IPS-20b (cell line): ENCODE measurements around the gene C1orf198.
"Not testable (repeated sequence)": the region's sequence is repeated elsewhere in the genome, so short reads cannot be mapped to it uniquely, and the experiment has no call there.

Experiments used
- H3K27ac ChIP-seq: one replicate; pipeline ENCODE4 v1.5.1; 2013; ENCODE audit warnings: low read length
- H3K27me3 ChIP-seq: 2 replicates; pipeline ENCODE4 v1.6.1; 2013; ENCODE audit warnings: mild to moderate bottlenecking, low read length, inconsistent platforms; ENCODE audit not compliant: insufficient read depth
- H3K36me3 ChIP-seq: 2 replicates; pipeline ENCODE4 v1.6.1; 2013; ENCODE audit warnings: low read depth, mild to moderate bottlenecking, inconsistent platforms, low read length, moderate library complexity; ENCODE audit not compliant: insufficient read depth
- H3K4me1 ChIP-seq: 2 replicates; pipeline ENCODE4 v1.6.1; 2013; ENCODE audit warnings: mild to moderate bottlenecking, control low read depth, inconsistent platforms, low read length, moderate library complexity; ENCODE audit not compliant: insufficient read depth
- H3K4me3 ChIP-seq: 2 replicates; pipeline ENCODE4 v1.5.1; 2013; ENCODE audit warnings: mild to moderate bottlenecking, low read length, inconsistent platforms
- H3K9ac ChIP-seq: 2 replicates; pipeline ENCODE4 v1.6.1; 2013; ENCODE audit warnings: low read depth, mild to moderate bottlenecking, inconsistent platforms, low read length, moderate library complexity
- H3K9me3 ChIP-seq: 2 replicates; pipeline ENCODE4 v1.6.1; 2013; ENCODE audit warnings: mild to moderate bottlenecking, low read depth, low read length, inconsistent platforms; ENCODE audit not compliant: insufficient read depth

C1orf198 gene

DNA sequence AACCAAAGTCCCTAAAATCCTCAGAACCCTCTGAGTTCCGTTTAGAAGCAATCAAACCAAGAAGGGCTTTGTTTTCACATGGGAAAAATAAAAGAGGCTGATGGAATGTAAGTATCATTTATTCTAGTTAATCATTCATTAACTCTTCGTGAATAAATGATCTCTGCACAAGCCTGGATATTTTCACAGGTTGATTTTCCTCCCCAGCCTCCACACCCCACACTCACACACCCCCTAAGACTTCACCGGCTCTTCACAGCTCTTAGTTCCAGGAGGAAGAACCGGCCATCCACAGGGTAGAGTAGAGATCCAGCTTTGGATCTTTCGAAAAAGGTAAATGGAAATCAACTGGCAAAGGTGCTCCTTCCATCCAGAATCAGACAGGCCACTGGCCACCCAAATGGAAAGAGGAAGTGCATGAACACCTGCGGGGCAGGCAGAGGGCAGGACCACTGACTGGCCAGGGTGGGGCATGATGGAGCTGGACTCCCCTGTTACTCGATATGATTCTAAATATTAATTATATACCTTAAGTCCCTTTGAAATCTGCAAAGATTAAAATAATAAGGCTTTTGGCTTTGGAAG is 10.0 kb downstream of the C1orf198 start:
- H3K9ac ChIP-seq: 0 out of 2 replicates have a peak overlapping the region, but pooled peaks have one; percentile 11
- H3K4me3 ChIP-seq: no peak overlapping the region
- H3K4me1 ChIP-seq: peaks cover 4% of the 10 kb centered on the region; the same call in 1 of the 2 replicates
- peaks cover 20% of the 10 kb centered on the region for H3K36me3 ChIP-seq
- no peaks in the 10 kb centered on the region for H3K27me3 ChIP-seq
- no peaks in the 10 kb centered on the region for H3K9me3 ChIP-seq
- H3K27ac ChIP-seq: no peak overlapping the region

DNA sequence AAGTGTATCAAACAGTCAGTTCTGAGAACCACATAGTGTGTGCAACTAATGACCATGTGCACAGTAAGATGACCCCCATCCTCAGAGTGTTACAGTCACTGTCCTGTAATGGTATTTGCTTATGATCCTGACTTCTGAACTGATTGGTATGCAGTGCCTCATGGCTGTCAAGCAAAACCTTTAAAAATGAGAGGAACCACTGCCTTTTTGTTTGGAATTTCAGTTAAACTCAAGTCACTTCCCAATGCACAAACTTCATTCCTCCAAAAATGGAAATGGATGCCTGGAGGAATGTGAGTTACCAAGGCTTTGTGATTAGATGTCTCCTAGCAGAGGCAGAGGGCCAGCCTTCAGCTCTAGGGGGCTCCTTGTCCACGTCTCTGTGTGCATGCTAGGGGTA is 10.5 kb downstream of the C1orf198 start:
- 0 out of 2 replicates have a peak overlapping the region, but pooled peaks have one; percentile 11 for H3K9ac ChIP-seq
- H3K4me3 ChIP-seq: no peak overlapping the region
- H3K4me1 ChIP-seq: peaks cover 4% of the 10 kb centered on the region; the same call in 1 of the 2 replicates
- H3K27me3 ChIP-seq: no peaks in the 10 kb centered on the region
- no peaks in the 10 kb centered on the region for H3K9me3 ChIP-seq
- no peak overlapping the region for H3K27ac ChIP-seq
- peaks cover 25% of the 10 kb centered on the region for H3K36me3 ChIP-seq

DNA sequence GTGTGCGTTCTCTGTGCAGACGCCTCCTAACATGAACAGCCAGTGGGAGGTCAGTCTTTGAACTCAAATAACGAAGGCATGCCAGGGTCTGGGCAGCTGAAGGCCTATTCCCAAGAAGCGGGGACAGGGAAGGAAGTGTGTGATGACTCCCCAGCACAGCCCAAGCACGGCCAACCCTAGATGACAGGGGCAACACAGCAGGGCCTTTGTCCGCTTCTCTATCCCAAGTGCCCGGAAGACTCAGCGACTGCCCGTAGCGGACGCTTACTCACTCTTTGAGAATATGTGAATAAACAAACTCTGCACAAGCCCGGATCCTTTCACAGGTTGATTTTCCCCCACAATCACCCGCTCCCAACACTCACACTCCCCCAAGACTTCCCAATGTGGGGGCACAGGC is 11.2 kb downstream of the C1orf198 start:
- Histone ChIP-seq H3K4me1 (peaks cover 4% of the 10 kb centered on the region), H3K9ac (no peak overlapping the region), H3K4me3 (no peak overlapping the region), H3K9me3 (no peaks in the 10 kb centered on the region), H3K27me3 (no peaks in the 10 kb centered on the region), H3K36me3 (peaks cover 29% of the 10 kb centered on the region), H3K27ac (no peak overlapping the region)

DNA sequence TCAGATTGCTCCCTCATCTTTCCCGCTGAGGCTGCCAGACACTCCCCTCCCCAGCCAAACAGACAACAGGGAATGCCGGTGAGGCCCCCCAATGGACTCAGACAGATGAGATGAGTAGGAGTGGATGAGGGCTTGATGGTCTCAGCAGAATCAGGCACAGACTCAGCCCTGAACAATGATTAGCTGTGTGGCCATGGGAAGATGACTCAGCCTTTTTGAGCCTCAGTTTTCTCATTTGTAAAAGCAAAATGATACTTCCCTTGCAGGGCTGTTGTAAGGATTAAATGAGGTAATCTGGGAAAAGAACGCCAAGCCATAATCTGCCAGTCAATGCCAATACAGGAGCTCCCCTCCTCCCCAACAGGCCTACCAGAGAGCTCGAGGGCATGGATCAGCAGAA is 12.4 kb downstream of the C1orf198 start:
- no peaks in the 10 kb centered on the region for H3K9me3 ChIP-seq
- no peak overlapping the region for H3K9ac ChIP-seq
- H3K27ac ChIP-seq: no peak overlapping the region
- H3K36me3 ChIP-seq: peaks cover 36% of the 10 kb centered on the region
- H3K4me3 ChIP-seq: no peak overlapping the region
- H3K4me1 ChIP-seq: peaks cover 10% of the 10 kb centered on the region
- H3K27me3 ChIP-seq: no peaks in the 10 kb centered on the region

DNA sequence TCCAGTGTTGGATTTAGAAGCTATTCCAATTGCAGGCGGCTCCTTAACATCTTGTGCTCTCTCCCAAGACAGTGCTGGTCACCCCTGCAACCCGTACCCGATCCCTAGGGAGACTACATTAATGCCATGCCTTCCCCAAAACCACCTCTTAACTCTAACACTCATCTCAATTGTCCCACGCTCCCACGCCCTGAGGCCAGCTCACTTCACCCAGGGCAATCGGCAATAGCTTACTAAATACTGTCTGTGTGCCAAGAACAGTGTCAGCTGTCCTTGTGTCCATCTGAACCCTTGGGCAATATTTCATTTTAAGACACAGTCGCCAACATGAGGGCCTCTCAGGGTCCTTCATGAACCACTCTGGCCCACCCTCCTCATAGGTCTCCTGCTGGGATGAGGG is 13.9 kb downstream of the C1orf198 start:
- Histone ChIP-seq H3K4me3 (no peak overlapping the region), H3K27ac (no peak overlapping the region), H3K9ac (no peak overlapping the region), H3K9me3 (no peaks in the 10 kb centered on the region), H3K27me3 (no peaks in the 10 kb centered on the region), H3K4me1 (peaks cover 10% of the 10 kb centered on the region), H3K36me3 (peaks cover 36% of the 10 kb centered on the region)

GRCh38 chr1:230853731-230854130 is 14.6 kb downstream of the C1orf198 start:
- H3K4me1 ChIP-seq: peaks cover 7% of the 10 kb centered on the region
- no peak overlapping the region for H3K27ac ChIP-seq
- H3K36me3 ChIP-seq: peaks cover 36% of the 10 kb centered on the region
- no peak overlapping the region for H3K4me3 ChIP-seq
- no peaks in the 10 kb centered on the region for H3K9me3 ChIP-seq
- no peak overlapping the region for H3K9ac ChIP-seq
- no peaks in the 10 kb centered on the region for H3K27me3 ChIP-seq

- Histone ChIP-seq H3K27me3 (no peaks in the 10 kb centered on the region), H3K4me1 (peaks cover 6% of the 10 kb centered on the region), H3K9ac (no peak overlapping the region), H3K36me3 (peaks cover 36% of the 10 kb centered on the region), H3K4me3 (no peak overlapping the region), H3K27ac (no peak overlapping the region), H3K9me3 (no peaks in the 10 kb centered on the region)
Observed at GRCh38 chr1:230852959-230853358, 15.4 kb downstream of the C1orf198 start.

GRCh38 chr1:230851291-230851691 is 17.0 kb downstream of the C1orf198 start:
- Histone ChIP-seq H3K36me3 (peaks cover 36% of the 10 kb centered on the region), H3K27ac (no peak overlapping the region), H3K9ac (no peak overlapping the region), H3K27me3 (no peaks in the 10 kb centered on the region), H3K4me1 (peaks cover 6% of the 10 kb centered on the region), H3K4me3 (no peak overlapping the region), H3K9me3 (no peaks in the 10 kb centered on the region)

DNA sequence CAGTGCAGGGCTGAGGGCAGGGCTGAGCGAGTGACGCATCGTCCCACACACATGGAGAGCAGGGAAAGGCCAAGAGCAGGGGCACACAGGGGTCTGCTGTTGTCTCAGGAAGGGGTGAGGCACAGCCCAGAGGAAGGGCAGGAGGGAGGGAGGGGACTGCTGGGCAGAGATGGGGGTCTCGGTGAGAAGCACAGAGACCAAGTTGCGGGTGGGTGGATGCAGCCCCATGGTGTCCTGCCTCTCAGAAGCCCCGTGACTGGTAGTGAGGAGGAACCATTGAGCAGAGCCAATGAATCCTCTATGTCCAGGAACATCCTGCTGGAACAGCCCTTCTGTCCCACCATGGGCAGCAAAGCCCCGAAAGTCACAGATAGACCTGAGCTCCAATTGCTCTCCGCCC is 17.8 kb downstream of the C1orf198 start:
- Histone ChIP-seq H3K9me3 (no peaks in the 10 kb centered on the region), H3K27me3 (no peaks in the 10 kb centered on the region), H3K27ac (no peak overlapping the region), H3K36me3 (peaks cover 42% of the 10 kb centered on the region), H3K9ac (no peak overlapping the region), H3K4me3 (no peak overlapping the region), H3K4me1 (peaks cover 6% of the 10 kb centered on the region)

DNA sequence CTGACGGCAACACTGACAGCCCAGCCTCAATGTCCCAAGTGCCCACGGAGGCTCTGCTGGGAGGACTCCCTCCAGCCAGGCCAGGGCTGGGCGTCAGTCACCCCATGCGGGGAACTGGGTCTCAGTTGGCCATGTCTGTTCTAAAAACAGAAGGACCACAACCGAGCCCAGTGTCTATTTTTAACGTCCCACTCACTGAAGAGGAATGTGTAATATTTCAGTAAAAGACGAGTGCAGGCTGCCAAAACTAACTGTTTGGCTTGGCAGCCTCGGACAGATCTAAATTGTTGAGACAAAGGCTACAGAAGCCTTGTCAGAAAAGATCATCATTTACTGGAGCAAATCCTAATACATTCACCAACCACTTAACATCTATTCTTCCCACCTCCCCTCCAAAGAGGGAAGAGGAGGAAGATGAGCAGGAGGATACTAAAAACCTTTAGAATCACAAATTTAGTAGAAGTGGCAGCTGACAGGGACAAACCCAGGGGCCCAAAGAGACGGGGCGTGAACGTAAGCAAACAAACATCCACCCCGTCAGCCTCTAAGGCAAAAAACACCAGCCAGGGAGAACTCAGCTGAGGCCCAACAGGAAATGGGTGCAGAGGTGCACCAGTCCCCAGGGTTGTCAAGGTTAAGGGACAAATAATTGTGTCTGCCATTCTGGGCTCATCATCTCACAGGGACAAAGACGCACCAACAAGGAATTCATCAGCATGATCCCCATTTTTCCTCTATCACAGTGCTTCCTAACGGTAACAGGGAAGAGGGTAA is 18.7 kb downstream of the C1orf198 start:
- Histone ChIP-seq H3K4me3 (no peak overlapping the region), H3K36me3 (peaks cover 36% of the 10 kb centered on the region), H3K27ac (no peak overlapping the region)

GRCh38 chr1:230848235-230848634 is 20.1 kb downstream of the C1orf198 start:
- Histone ChIP-seq H3K9me3 (no peaks in the 10 kb centered on the region), H3K4me3 (no peak overlapping the region), H3K27ac (no peak overlapping the region), H3K27me3 (no peaks in the 10 kb centered on the region), H3K4me1 (peaks cover 6% of the 10 kb centered on the region), H3K36me3 (peaks cover 29% of the 10 kb centered on the region), H3K9ac (no peak overlapping the region)

More for the DNA sequence above, 18.7 kb downstream of the C1orf198 start:
- Histone ChIP-seq H3K9me3 (no peaks in the 10 kb centered on the region), H3K27me3 (no peaks in the 10 kb centered on the region), H3K9ac (no peak overlapping the region), H3K4me1 (peaks cover 6% of the 10 kb centered on the region)

DNA sequence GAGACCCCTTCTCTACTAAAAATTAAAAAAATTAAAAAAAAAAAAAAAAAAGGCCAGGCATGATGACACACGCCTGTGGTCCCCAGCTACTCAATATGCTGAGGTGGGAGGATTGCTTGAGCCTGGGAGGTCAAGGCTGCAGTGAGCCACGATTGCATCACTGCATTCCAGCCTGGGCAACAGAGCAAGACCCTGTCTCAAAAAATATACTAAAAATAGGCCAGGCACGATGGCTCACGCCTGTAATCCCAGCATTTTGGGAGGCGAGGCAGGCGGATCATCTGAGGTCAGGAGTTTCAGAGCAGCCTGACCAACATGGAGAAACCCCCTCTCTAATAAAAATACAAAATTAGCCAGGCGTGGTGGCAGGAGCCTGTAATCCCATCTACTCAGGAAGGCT is 23.1 kb downstream of the C1orf198 start:
- H3K9me3 ChIP-seq, H3K27ac ChIP-seq, H3K4me3 ChIP-seq, H3K9ac ChIP-seq, H3K4me1 ChIP-seq, H3K27me3 ChIP-seq: not testable (repeated sequence)
- H3K36me3 ChIP-seq: peaks cover 42% of the 10 kb centered on the region
